ENCODE results near the gene CINP. TPM values are rescaled to one million over a fixed set of nuclear protein-coding genes. Genes with fewer than 3 reads are reported as not detected.

Gene CINP
- total and polyA plus RNA-seq, 2 of the 13 experiments (the other 11 are each of a cell fraction or from before 2014, with no cell fraction given), result 32.8 to 42.8 TPM

- TF ChIP-seq HOXA9 (CRISPR knock-in tag; IDR thresholded peaks at IDR 0.05; ENCODE audit: borderline replicate concordance) (no peak), ZKSCAN8 (CRISPR knock-in tag; IDR thresholded peaks at IDR 0.05; ENCODE audit: borderline replicate concordance) (no peak), KDM2A (CRISPR knock-in tag; IDR thresholded peaks at IDR 0.05; ENCODE audit: borderline replicate concordance, low read depth) (peak; percentile 81; the same call in 1 of the 2 replicates), ZNF580 (CRISPR knock-in tag; IDR thresholded peaks at IDR 0.05; ENCODE audit: borderline replicate concordance, low read depth) (peak; percentile 84), CREB1 (IDR thresholded peaks at IDR 0.05) (peak; percentile 64), CREB1 (CRISPR knock-in tag; IDR thresholded peaks at IDR 0.05) (peak; percentile 80), RCOR2 (CRISPR knock-in tag; IDR thresholded peaks at IDR 0.05) (0 out of 2 replicates have a peak, but pooled peaks have one; percentile 15), AHR (CRISPR knock-in tag; IDR thresholded peaks at IDR 0.05) (no peak), NFYC (CRISPR knock-in tag; IDR thresholded peaks at IDR 0.05) (peak; percentile 70), MTF1 (CRISPR knock-in tag; IDR thresholded peaks at IDR 0.05) (no peak), REPIN1 (CRISPR knock-in tag; IDR thresholded peaks at IDR 0.05; ENCODE audit: borderline replicate concordance, low read depth) (peak; percentile 9; the same call in 1 of the 2 replicates), GATAD1 (CRISPR knock-in tag; IDR thresholded peaks at IDR 0.05) (peak; percentile 56; the same call in 1 of the 2 replicates), ZNF329 (CRISPR knock-in tag; IDR thresholded peaks at IDR 0.05; ENCODE audit: low read depth) (no peak), CC2D1A (CRISPR knock-in tag; IDR thresholded peaks at IDR 0.05) (no peak), ZNF597 (CRISPR knock-in tag; IDR thresholded peaks at IDR 0.05) (no peak), SMAD9 (CRISPR knock-in tag; IDR thresholded peaks at IDR 0.05) (no peak), KLF6 (CRISPR knock-in tag; IDR thresholded peaks at IDR 0.05) (0 out of 2 replicates have a peak, but pooled peaks have one; percentile 41), PBX2 (CRISPR knock-in tag; IDR thresholded peaks at IDR 0.05) (peak; percentile 54), ISL2 (CRISPR knock-in tag; IDR thresholded peaks at IDR 0.05) (0 out of 2 replicates have a peak, but pooled peaks have one; percentile 56), ZNF609 (CRISPR knock-in tag; IDR thresholded peaks at IDR 0.05; ENCODE audit: borderline replicate concordance) (peak; percentile 43; the same call in 1 of the 2 replicates), SUZ12 (IDR thresholded peaks at IDR 0.05; ENCODE audit: low read depth, low read length) (no peak; the same call in 1 of the 2 replicates), SRSF1 (optimal IDR thresholded peaks at IDR 0.05; ENCODE audit: low read depth, low read length) (peak; percentile 59), ZNF768 (CRISPR knock-in tag; IDR thresholded peaks at IDR 0.05) (peak; percentile 56; the same call in 1 of the 2 replicates), ZC3H4 (CRISPR knock-in tag; IDR thresholded peaks at IDR 0.05; ENCODE audit: borderline replicate concordance) (peak; percentile 25; the same call in 1 of the 2 replicates)
Observed at GRCh38 chr14:102316743-102317563, 45.7 kb downstream of the CINP start (continued).
